Ishikawa (cell line): ENCODE results near the gene CBARP.

Source experiments
- CEBPB ChIP-seq: IDR thresholded peaks from 2 replicates; pipeline ENCODE4 v1.6.1; 2012
- CREB1 ChIP-seq: IDR thresholded peaks from 2 replicates; pipeline ENCODE4 v1.6.1; 2012; ENCODE audit warnings: low read depth
- EGR1 ChIP-seq: IDR thresholded peaks from 2 replicates; pipeline ENCODE4 v1.6.1; 2012
- EP300 ChIP-seq: IDR thresholded peaks from 2 replicates; pipeline ENCODE4 v1.6.1; 2012; ENCODE audit warnings: borderline replicate concordance
- FOXM1 ChIP-seq: IDR thresholded peaks from 2 replicates; pipeline ENCODE4 v1.6.1; 2012; ENCODE audit warnings: low read depth, borderline replicate concordance
- MAX ChIP-seq: IDR thresholded peaks from 2 replicates; pipeline ENCODE4 v1.6.1; 2012
- NFIC ChIP-seq: IDR thresholded peaks from 2 replicates; pipeline ENCODE4 v1.6.1; 2012
- RAD21 ChIP-seq: IDR thresholded peaks from 2 replicates; pipeline ENCODE4 v1.6.1; 2012; ENCODE audit warnings: low read depth
- REST ChIP-seq: IDR thresholded peaks from 2 replicates; pipeline ENCODE4 v1.6.1; 2012; ENCODE audit warnings: low read depth, mild to moderate bottlenecking
- TAF1 ChIP-seq: IDR thresholded peaks from 2 replicates; pipeline ENCODE4 v1.6.1; 2012; ENCODE audit warnings: low read depth, mild to moderate bottlenecking
- TCF12 ChIP-seq: IDR thresholded peaks from 2 replicates; pipeline ENCODE4 v1.6.1; 2012; ENCODE audit warnings: low read depth
- TEAD4 ChIP-seq: IDR thresholded peaks from 2 replicates; pipeline ENCODE4 v1.6.1; 2012
- YY1 ChIP-seq: IDR thresholded peaks from 2 replicates; pipeline ENCODE4 v1.6.1; 2012; ENCODE audit warnings: low read depth
- ZBTB7A ChIP-seq: IDR thresholded peaks from 2 replicates; pipeline ENCODE4 v1.6.1; 2012; ENCODE audit warnings: low read depth
- TF ChIP-seq, protein P1 (sequence below): IDR thresholded peaks from 2 replicates; pipeline ENCODE4 v1.6.1; 2012

CBARP gene

GRCh38 chr19:1258163-1258492 lies 20.3 kb upstream of the CBARP start:
- no peak for TF ChIP-seq YY1

GRCh38 chr19:1257475-1258162 lies 19.8 kb upstream of the CBARP start:
- TF ChIP-seq TEAD4 (no peak), MAX (no peak), RAD21 (no peak), EP300 (no peak), EGR1 (no peak), FOXM1 (no peak), REST (no peak), TCF12 (no peak), NFIC (no peak), TAF1 (no peak), CREB1 (no peak), CEBPB (no peak)

GRCh38 chr19:1256646-1257474 lies 19.1 kb upstream of the CBARP start:
- TF ChIP-seq TCF12 (no peak), TAF1 (no peak), CREB1 (no peak), MAX (no peak), NFIC (no peak), REST (no peak), RAD21 (no peak), TEAD4 (no peak), EGR1 (no peak), FOXM1 (no peak), CEBPB (no peak), EP300 (no peak), ZBTB7A (no peak), YY1 (no peak)
- TF ChIP-seq, protein P1, sequence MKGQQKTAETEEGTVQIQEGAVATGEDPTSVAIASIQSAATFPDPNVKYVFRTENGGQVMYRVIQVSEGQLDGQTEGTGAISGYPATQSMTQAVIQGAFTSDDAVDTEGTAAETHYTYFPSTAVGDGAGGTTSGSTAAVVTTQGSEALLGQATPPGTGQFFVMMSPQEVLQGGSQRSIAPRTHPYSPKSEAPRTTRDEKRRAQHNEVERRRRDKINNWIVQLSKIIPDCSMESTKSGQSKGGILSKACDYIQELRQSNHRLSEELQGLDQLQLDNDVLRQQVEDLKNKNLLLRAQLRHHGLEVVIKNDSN: no peak

GRCh38 chr19:1255186-1256161 lies 17.7 kb upstream of the CBARP start:
- TF ChIP-seq EGR1 (no peak), RAD21 (no peak), EP300 (no peak), TAF1 (no peak), CEBPB (no peak), YY1 (no peak), NFIC (no peak), FOXM1 (no peak)

DNA sequence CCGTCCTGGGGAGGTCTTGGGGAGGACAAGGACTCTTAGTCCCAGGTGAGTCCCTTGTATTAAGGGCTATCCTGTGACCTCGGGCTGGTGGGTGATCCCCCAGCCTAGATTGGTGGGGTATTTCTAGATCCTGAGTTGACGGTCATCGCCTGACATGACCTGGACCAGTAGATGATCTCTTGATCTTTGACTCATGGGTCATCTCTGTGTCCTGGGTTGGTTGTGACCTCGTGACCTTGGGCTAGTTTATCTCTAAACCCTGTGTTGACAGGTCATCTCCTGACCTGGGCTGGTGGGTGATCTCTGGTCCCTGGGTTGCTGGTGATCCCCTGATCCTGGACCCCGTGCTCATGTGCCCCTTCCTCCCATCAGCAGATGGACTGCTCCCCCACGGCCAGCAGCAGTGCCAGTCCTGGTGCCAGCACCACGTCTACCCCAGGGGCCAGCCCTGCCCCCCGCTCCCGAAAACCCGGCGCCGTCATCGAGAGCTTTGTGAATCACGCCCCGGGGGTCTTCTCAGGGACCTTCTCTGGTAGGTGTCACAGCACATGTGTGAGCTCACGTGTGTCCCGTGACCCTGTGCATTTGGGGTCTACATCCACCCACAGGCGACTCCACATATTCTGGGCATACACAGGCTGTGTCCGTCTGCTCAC lies 16.9 kb upstream of the CBARP start:
- TF ChIP-seq EP300: no peak
- no peak for TF ChIP-seq ZBTB7A
- TF ChIP-seq TCF12: no peak
- no peak for TF ChIP-seq NFIC
- no peak for TF ChIP-seq EGR1
- no peak for TF ChIP-seq REST
- TF ChIP-seq YY1: no peak
- no peak for TF ChIP-seq CEBPB
- no peak for TF ChIP-seq CREB1
